VCaP (cell line): ENCODE results near the gene GRIK5.
"Not testable (repeated sequence)": the region's sequence is repeated elsewhere in the genome, so short reads cannot be mapped to it uniquely, and the experiment has no call there.

ENCODE experiments used
- H3K27ac ChIP-seq: fragments of 450-650 bp; 2 replicates; pipeline ENCODE4 v1.5.1; 2017
- TF ChIP-seq, protein P1 (sequence below): fragments of 450-650 bp; conservative IDR thresholded peaks from 2 replicates; pipeline ENCODE4 v1.5.1; 2017; ENCODE audit warnings: mild to moderate bottlenecking, moderate library complexity

GRIK5 gene

DNA sequence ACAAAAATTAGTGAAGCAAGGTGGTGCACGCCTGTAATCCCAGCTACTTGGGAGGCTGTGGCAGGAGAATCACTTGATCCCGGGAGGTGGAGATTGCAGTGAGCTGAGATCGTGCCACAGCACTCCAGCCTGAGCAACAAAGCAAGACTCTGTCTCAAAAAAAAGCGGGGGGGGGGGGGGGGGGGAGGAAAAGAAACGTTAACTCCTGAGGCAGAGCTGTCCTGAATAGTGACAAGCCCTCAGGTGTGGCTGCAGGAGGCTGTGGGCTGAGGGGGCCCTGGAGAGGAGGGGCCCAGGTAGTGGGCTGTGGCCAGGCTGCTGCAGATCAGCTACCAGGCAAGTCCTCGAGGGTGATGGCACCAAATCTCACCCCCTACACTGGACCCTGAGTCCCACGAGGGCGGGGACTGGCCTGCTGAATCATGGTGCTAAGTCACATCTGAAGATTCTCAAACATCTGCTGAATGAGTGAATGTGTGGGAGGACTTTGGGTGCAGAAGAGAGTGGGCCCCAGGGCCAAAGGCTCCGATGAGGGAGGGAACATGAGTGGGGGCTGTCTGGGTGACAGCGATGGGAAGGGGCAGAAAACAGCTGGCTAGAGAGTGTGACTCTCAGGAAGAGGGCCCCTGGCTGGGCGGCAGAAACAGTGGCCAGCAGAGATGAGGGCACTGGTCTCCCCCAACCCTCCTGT is 51.4 kb downstream of the GRIK5 start:
- TF ChIP-seq, protein P1, sequence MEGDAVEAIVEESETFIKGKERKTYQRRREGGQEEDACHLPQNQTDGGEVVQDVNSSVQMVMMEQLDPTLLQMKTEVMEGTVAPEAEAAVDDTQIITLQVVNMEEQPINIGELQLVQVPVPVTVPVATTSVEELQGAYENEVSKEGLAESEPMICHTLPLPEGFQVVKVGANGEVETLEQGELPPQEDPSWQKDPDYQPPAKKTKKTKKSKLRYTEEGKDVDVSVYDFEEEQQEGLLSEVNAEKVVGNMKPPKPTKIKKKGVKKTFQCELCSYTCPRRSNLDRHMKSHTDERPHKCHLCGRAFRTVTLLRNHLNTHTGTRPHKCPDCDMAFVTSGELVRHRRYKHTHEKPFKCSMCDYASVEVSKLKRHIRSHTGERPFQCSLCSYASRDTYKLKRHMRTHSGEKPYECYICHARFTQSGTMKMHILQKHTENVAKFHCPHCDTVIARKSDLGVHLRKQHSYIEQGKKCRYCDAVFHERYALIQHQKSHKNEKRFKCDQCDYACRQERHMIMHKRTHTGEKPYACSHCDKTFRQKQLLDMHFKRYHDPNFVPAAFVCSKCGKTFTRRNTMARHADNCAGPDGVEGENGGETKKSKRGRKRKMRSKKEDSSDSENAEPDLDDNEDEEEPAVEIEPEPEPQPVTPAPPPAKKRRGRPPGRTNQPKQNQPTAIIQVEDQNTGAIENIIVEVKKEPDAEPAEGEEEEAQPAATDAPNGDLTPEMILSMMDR, result no peak
- H3K27ac ChIP-seq, result no peak overlapping the region

DNA sequence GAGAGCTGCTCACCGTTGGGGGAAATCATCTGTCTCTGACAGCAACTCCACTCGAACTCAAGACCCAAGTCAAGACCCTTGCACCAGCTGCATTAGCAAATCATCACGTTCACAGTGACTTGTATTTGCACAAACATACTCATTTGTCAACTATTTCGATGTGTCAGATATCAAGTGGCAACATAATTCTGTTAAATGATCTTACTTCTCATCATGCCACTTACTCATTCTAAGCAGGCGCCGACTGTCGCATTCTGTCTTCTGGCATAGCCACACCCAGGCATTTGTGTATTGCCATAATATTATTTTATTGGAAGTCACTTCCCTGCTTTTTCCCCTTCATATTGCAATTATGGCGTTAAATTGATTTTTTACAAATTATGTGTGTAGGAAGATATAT is 53.0 kb downstream of the GRIK5 start:
- no peak overlapping the region for H3K27ac ChIP-seq
- TF ChIP-seq, protein P1, result no peak

DNA sequence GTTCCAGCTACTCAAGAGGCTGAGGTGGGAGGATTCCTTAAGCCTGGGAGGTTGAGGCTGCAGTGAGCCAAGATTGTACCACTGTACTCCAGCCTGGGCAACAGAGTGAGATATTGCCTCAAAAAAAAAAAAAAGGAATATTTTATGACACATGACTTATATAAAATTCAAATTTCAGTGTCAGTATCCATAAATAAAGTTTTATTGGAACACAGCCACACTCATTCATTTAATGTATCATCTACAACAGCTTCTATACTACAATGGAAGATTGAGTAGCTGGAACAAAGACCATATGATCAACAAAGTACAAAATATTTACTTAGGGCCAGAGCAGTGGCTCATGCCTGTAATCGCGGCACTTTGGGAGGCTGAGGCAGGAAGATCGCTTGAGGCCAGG is 57.3 kb downstream of the GRIK5 start:
- not testable (repeated sequence) for H3K27ac ChIP-seq

DNA sequence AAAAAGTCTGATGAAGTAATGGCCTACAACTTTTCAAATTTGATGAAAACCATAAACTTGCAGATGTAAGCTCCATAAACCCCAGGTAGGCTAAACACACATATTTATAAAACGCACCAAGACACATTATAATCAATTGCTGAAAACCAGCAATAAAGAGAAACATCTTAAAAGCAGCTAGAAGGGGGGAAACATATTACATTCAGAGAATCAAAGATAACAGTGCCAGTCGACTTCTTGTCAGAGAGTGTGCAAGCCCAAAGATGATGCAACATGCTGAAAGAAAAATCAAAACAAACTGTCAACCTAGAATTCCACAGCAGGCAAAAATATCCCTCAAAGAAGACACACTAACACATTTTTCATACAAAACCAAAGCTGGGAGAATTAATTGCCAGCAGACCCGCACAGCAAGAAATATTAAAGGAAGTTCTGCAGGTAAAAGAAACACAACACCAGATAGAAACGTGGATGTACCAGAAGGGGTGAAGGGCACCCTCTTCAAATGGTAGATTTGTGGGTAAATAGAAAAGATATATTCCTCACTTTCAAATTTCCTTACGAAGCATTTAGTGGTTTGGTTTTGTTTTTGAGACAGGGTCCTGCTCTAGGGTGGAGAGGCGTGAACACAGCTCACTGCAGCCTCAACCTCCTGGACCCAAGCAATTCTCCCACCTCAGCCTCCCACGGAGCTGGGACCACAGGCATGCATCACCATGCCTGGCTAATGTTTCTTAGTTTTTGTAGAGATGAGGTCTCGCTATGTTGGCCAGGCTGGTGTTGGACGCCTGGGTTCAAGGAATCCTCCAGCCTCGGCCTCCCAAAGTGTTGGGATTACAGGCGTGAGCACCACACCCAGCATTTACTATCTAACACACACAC is 59.5 kb downstream of the GRIK5 start:
- no peak overlapping the region for H3K27ac ChIP-seq
- TF ChIP-seq, protein P1, result no peak

DNA sequence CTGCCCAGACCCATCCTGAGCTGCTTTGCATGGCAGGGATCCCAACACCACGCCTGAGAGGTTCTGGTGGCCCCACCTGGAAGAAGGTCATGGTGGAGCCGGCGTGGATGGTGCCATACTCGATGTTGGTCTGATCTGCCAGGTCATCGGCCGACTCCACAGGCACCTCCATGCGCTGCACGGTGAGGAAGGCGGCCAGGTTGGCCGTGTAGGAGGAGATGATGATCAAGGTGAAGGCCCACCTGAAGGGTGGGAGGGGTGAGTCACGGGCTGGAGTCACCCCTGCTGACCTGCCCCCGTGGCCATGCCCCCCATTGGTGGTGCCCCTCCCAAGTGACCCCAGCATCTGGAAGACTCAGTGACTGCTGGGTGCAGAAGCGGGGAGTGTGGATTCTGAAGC is 63.4 kb downstream of the GRIK5 start:
- TF ChIP-seq, protein P1, result no peak
- no peak overlapping the region for H3K27ac ChIP-seq

DNA sequence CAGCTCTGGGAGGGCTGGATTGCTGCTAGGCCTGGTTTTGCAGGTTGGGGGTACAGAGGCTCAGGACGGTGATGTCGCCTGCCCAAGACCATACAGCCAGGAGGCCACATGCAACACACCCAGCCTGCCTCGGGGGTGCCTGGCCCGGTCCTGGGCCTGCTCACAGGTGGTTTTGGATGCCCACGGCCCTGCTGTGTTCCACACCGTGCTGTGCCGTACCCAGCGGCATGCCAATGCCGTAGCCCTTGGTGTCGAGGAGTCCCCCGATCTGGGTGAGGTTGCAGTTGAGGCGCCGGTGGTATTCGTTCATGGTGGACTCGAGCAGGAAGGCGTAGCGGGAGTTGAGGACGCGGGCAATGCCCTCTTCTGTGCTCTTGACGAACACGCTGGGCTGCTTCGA is 64.5 kb downstream of the GRIK5 start:
- no peak overlapping the region for H3K27ac ChIP-seq
- TF ChIP-seq, protein P1, result no peak

DNA sequence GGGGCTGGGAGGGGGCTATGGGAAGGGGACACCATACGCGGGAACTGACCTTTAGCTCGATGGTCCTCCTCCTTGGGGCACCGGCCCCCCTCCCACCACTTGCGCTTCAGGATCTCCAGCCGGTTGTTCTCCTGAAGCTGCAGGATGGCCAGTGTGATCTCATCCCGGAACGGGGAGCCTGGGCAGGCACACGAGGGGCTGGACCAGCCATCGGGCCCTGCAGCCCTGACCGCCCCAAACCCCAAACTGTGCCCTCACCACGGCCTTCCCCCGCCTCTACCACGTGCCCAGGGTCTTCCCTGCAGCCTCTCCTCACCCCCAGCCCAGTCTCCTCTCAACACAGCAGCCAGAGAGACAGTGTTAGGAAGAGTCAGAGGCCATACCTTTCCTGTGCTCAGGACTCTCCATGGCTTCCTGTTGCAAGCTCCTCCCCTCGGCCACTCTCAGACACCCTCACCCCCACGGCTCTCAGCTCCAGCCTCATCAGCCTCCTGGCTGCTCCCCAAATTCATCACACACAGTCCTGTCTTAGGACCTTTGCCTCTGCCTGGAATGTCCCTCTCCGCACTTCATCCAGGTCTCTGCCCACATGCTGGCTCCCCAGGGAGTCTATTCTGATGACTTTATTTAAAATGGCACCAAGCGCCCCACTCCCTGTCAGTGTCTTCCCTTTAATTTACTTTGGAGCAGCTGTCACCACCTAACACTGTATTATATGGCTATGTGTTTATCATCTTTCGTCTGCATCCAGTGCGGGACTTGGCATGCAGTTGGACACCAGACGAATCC is 66.3 kb downstream of the GRIK5 start:
- TF ChIP-seq, protein P1, result no peak
- H3K27ac ChIP-seq, result no peak overlapping the region
